Anterior cingulate cortex (tissue), 58 donors: Measurements from ENCODE around the gene ADCY10.
"Not testable (repeated sequence)": the region's sequence is repeated elsewhere in the genome, so short reads cannot be mapped to it uniquely, and the experiment has no call there.

ENCODE experiments used
- DNase-seq, 58 donors: peaks; one replicate each; lab custom pipeline; 2025; lab: John Stamatoyannopoulos, UW

ADCY10 gene

GRCh38 chr1:167863191-167863920, 50.6 kb downstream of the ADCY10 start:
- DNase-seq, result not testable (repeated sequence)

GRCh38 chr1:167862432-167863076, 51.4 kb downstream of the ADCY10 start:
- DNase-seq, result no peak

GRCh38 chr1:167861664-167862381, 52.1 kb downstream of the ADCY10 start:
- DNase-seq, result no peak

GRCh38 chr1:167860231-167860923, 53.6 kb downstream of the ADCY10 start:
- no peak for DNase-seq

- no peak for DNase-seq
Measured at GRCh38 chr1:167856711-167857418, 57.1 kb downstream of the ADCY10 start.

DNA sequence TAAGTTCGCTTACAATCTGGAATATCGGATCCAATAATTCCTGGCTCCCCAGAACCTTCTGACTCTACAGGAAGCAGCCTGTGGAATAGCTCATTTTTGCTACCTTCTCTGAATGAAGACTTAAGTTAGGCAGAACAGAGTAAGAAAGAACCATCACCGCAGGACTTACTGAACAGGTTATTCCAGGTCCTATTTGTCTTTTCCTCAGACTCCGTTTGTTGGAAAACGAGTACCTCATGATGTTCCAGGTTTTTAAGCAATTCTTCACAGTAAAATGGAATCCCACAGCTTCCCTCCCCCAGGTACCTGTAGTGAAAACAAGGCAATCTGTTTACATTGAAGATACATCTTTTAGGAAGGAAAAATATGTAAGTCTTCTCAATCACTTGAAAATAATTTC, 59.8 kb downstream of the ADCY10 start:
- DNase-seq, result no peak

GRCh38 chr1:167849666-167850065, 64.3 kb downstream of the ADCY10 start:
- DNase-seq, result no peak

GRCh38 chr1:167842872-167843271, 71.1 kb downstream of the ADCY10 start:
- DNase-seq, result no peak

GRCh38 chr1:167841530-167841929, 72.4 kb downstream of the ADCY10 start:
- no peak for DNase-seq

- no peak for DNase-seq
Measured at GRCh38 chr1:167839009-167839408, 74.9 kb downstream of the ADCY10 start.

DNA sequence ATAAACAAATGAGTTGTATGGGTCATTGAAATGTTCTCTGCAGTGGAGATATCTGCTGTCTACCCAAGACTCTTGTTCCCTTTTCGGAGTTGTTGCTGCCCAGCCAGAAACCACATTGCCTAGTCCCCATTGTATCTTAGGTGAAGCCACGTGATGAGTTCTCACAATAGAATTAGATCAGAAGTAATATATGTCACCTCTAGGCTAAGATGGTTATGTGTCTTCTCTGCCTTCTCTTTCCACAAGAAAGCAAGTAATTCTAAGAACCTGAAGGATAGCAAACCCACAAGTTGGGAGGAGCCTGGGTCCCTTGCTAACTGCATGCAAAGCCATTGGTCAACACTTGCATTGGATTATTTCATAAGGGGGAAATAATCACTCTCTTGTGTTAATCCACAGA, 76.6 kb downstream of the ADCY10 start:
- DNase-seq, result no peak

GRCh38 chr1:167836197-167836596, 77.7 kb downstream of the ADCY10 start:
- no peak for DNase-seq

- no peak for DNase-seq
Measured at GRCh38 chr1:167833904-167834303, 80.0 kb downstream of the ADCY10 start.

DNA sequence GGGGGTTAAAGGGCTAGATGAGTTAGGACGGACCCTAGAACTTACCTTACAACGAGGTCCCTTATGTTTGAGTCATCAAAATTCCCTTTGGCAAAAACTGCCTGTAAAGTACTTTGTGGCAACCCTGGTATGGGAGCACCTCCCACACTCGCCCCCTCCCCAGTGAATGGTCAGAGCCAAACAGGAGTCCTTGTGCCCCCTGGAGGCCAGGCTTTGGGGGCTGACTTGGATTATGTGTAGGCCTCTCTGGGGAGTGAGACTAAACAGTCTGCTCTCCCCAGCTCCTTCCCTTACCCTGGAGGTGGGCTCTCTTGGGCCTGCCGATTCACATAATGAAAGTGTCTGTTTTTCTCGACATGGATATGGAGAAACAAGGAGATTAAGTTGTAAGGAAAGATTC, 81.2 kb downstream of the ADCY10 start:
- DNase-seq, result no peak

DNA sequence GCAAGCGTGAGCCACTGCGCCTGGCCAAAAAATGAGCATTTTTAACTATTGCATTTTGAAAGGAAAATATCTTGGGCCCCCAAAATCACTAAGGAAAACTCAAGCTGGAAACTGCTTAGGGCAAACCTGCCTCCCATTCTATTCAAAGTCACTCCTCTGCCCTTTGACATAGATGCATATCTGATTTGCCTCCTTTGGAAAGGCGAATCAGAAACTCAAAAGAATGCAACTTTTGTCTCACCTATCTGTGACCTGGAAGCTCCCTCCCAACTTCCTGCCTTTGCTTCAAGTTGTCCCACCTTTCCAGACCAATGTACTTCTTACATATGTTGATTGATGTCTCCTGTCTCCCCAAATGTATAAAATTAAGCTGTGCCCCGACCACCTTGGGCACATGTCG, 83.3 kb downstream of the ADCY10 start:
- not testable (repeated sequence) for DNase-seq

GRCh38 chr1:167829868-167830267, 84.1 kb downstream of the ADCY10 start:
- no peak for DNase-seq

DNA sequence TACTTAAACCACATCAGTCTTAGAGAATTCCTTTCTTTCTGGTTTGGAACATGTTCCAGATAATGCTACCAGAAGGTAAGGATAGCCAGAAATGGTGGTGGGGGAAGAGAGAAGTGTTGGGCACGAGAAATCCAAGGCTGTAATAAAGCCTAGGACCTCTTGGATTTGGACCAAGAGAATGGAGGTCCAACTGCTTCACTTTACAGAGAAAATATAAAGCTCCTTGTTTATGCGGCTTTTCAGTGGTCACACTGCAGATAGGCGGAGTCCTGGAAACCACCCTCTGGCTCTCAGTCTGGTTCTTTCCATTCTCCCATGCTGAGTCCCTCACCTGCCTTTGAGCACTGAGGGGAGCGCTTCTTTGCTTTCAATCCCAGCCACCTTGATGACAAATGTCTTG, 87.8 kb downstream of the ADCY10 start:
- DNase-seq, result no peak

DNA sequence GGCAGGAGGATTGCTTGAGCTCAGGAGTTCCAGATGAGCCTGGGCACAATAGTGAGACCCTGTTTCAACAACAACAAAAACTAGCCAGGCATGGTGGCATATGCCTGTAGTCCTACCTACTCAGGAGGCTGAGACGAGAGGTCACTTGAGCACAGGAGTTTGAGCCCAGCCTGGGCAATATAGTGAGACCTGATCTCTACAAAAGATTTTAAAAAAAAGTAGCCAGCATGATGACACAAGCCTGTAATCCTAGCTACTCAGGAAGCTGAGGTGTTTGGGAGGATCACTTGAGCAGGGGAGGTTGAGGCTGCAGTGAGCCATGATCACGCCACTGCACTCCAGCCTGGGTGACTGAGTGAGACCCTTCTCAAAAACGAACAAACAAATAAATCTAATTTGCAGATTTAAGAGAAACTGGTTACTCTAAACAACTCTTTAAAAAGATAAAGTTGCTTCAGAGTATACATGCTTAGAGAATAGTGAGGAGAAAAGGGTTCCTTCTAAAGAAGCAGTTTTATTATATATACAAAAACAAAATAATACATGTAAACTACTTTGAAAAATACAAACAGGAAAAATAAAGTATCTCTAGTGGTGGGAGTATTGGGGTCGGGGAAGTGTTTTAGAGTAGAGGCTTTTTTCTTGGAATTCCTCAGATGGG, 88.4 kb downstream of the ADCY10 start:
- no peak for DNase-seq

GRCh38 chr1:167824163-167824794, 89.7 kb downstream of the ADCY10 start:
- no peak for DNase-seq
